ENCODE data around the gene CEP70. TPM values are rescaled to one million over a fixed set of nuclear protein-coding genes. Genes with fewer than 3 reads are reported as not detected.

Gene CEP70
- total and polyA plus RNA-seq, 2 of the 13 experiments (the other 11 are each of a cell fraction or from before 2014, with no cell fraction given): 4.0 to 22.3 TPM

GRCh38 chr3:138547342-138547975 is 46.6 kb downstream of the CEP70 start:
- POLR2A ChIA-PET: no interaction called here
- no peak overlapping the region for H3K9ac ChIP-seq (ENCODE audit: insufficient read depth, low read depth, low read length)
- H3K27ac ChIP-seq (ENCODE audit: extremely low read length, insufficient read depth, low read length): no peak overlapping the region
- H4K20me1 ChIP-seq (ENCODE audit: insufficient read depth, low read length): no peaks in the 10 kb centered on the region
- H3K27me3 ChIP-seq (ENCODE audit: control insufficient read depth in 1 of 2, insufficient read depth in 2 of 2, low read length in 2 of 2): no peaks in the 10 kb centered on the region
- BruUV-seq (replicated peaks): no TSS peak
- FAIRE-seq (no peak), DNase-seq (ENCODE audit: low spot score) (no peak), ATAC-seq (no peak)
- TF ChIP-seq MAFF (IDR thresholded peaks at IDR 0.05; ENCODE audit: low read depth, low read length) (0 out of 2 replicates have a peak, but pooled peaks have one; percentile 48), MAFK (conservative IDR thresholded peaks at IDR 0.05 in 1 of 2, IDR thresholded peaks at IDR 0.05 in 1 of 2; ENCODE audit: low read length in 2 of 2) (peak; percentile 52 to 74; a peak in 2 of 4 replicates), NCOR1 (IDR thresholded peaks at IDR 0.05; ENCODE audit: borderline replicate concordance, low read length) (no peak)
- no peak overlapping the region for H2AFZ ChIP-seq (ENCODE audit: low read length)
- H3K4me1 ChIP-seq (ENCODE audit: insufficient read depth, low read length): no peaks in the 10 kb centered on the region
- in situ Hi-C loops (cut with HindIII; ENCODE audit: extremely low pct_ligation_motif_present, low pct_unique_long_range_greater_than_20kb) (no loop called here), intact Hi-C loops (cut with micrococcal nuclease; ENCODE audit: unreplicated experiment) (no loop called here)
- no peak overlapping the region for H3K4me2 ChIP-seq (ENCODE audit: low read depth, low read length)
- 88% methylated on average over 2 of the region's 2 CpGs for WGBS (ENCODE audit: low lambda C conversion rate)
- H3K4me3 ChIP-seq (replicated peaks in 1 of 3; ENCODE audit: insufficient read depth in 1 of 3, low read depth in 2 of 3, low read length in 3 of 3): no peak overlapping the region
- H3K9me3 ChIP-seq (ENCODE audit: low read length): peaks cover 10% of the 10 kb centered on the region; the same call in 1 of the 2 replicates
- H3K79me2 ChIP-seq (ENCODE audit: insufficient read depth, low read length): no peaks in the 10 kb centered on the region
- H3K36me3 ChIP-seq (replicated peaks in 1 of 2; ENCODE audit: control insufficient read depth in 1 of 2, insufficient read depth in 2 of 2, low read length in 2 of 2): peaks cover 0 to 3% of the 10 kb centered on the region in 2 experiments; a peak in 3 of 5 replicates
- CTCF ChIA-PET (ENCODE audit: low intra/inter-chr PET ratio, low total read pairs): no interaction called here

- Histone ChIP-seq H3K9ac (ENCODE audit: insufficient read depth, low read depth, low read length) (no peak overlapping the region), H3K36me3 (replicated peaks in 1 of 2; ENCODE audit: control insufficient read depth in 1 of 2, insufficient read depth in 2 of 2, low read length in 2 of 2) (peaks cover 0 to 3% of the 10 kb centered on the region in 2 experiments; a peak in 3 of 5 replicates), H4K20me1 (ENCODE audit: insufficient read depth, low read length) (no peaks in the 10 kb centered on the region), H3K4me3 (replicated peaks in 1 of 3; ENCODE audit: insufficient read depth in 1 of 3, low read depth in 2 of 3, low read length in 3 of 3) (no peak overlapping the region), H2AFZ (ENCODE audit: low read length) (no peak overlapping the region), H3K9me3 (ENCODE audit: low read length) (peaks cover 10% of the 10 kb centered on the region; the same call in 1 of the 2 replicates), H3K27me3 (ENCODE audit: control insufficient read depth in 1 of 2, insufficient read depth in 2 of 2, low read length in 2 of 2) (no peaks in the 10 kb centered on the region), H3K27ac (ENCODE audit: extremely low read length, insufficient read depth, low read length) (no peak overlapping the region), H3K4me2 (ENCODE audit: low read depth, low read length) (no peak overlapping the region), H3K4me1 (ENCODE audit: insufficient read depth, low read length) (no peaks in the 10 kb centered on the region), H3K79me2 (ENCODE audit: insufficient read depth, low read length) (no peaks in the 10 kb centered on the region)
- ChIA-PET POLR2A (no interaction called here), CTCF (ENCODE audit: low intra/inter-chr PET ratio, low total read pairs) (no interaction called here)
- ATAC-seq (no peak), DNase-seq (ENCODE audit: low spot score) (no peak), FAIRE-seq (no peak)
- intact Hi-C loops (cut with micrococcal nuclease; ENCODE audit: unreplicated experiment) (no loop called here), in situ Hi-C loops (cut with HindIII; ENCODE audit: extremely low pct_ligation_motif_present, low pct_unique_long_range_greater_than_20kb) (no loop called here)
- WGBS (ENCODE audit: low lambda C conversion rate): 95% methylated on average over 1 of the region's 1 CpG
- TF ChIP-seq ZNF556 (CRISPR knock-in tag; IDR thresholded peaks at IDR 0.05; ENCODE audit: borderline replicate concordance) (no peak), SMAD9 (CRISPR knock-in tag; IDR thresholded peaks at IDR 0.05) (no peak), BATF2 (CRISPR knock-in tag; IDR thresholded peaks at IDR 0.05) (no peak), NFKBIZ (CRISPR knock-in tag; IDR thresholded peaks at IDR 0.05) (no peak), ZNF598 (CRISPR knock-in tag; IDR thresholded peaks at IDR 0.05; ENCODE audit: borderline replicate concordance) (no peak), KDM3A (CRISPR knock-in tag; IDR thresholded peaks at IDR 0.05; ENCODE audit: low read depth) (no peak), ETV5 (CRISPR knock-in tag; IDR thresholded peaks at IDR 0.05; ENCODE audit: borderline replicate concordance) (no peak), KDM6A (CRISPR knock-in tag; IDR thresholded peaks at IDR 0.05; ENCODE audit: low read depth) (no peak), NFE2 (CRISPR knock-in tag; IDR thresholded peaks at IDR 0.05) (no peak), IRF2 (CRISPR knock-in tag; IDR thresholded peaks at IDR 0.05) (no peak), MAFG (CRISPR knock-in tag; IDR thresholded peaks at IDR 0.05) (no peak), AHR (CRISPR knock-in tag; IDR thresholded peaks at IDR 0.05) (no peak), ZNF331 (CRISPR knock-in tag; IDR thresholded peaks at IDR 0.05) (no peak)
- TF ChIP-seq, protein P1, sequence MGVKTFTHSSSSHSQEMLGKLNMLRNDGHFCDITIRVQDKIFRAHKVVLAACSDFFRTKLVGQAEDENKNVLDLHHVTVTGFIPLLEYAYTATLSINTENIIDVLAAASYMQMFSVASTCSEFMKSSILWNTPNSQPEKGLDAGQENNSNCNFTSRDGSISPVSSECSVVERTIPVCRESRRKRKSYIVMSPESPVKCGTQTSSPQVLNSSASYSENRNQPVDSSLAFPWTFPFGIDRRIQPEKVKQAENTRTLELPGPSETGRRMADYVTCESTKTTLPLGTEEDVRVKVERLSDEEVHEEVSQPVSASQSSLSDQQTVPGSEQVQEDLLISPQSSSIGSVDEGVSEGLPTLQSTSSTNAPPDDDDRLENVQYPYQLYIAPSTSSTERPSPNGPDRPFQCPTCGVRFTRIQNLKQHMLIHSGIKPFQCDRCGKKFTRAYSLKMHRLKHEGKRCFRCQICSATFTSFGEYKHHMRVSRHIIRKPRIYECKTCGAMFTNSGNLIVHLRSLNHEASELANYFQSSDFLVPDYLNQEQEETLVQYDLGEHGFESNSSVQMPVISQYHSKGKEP (CRISPR knock-in tag; IDR thresholded peaks at IDR 0.05): no peak
- no TSS peak for BruUV-seq (replicated peaks)
These were observed 49.5 kb downstream of the CEP70 start for GRCh38 chr3:138544546-138544945.
